Astrocyte (in vitro differentiated cells and primary cell): Measurements from ENCODE around the gene CCL21. TPM values are rescaled to one million over a fixed set of nuclear protein-coding genes. Genes with fewer than 3 reads are reported as not detected.
"Not testable (repeated sequence)": the region's sequence is repeated elsewhere in the genome, so short reads cannot be mapped to it uniquely, and the experiment has no call there.

Source experiments
- DNase-seq: peaks from one replicate; pipeline ENCODE4 v3.0.0-alpha.2; 2010; ENCODE audit warnings: low read depth
- FAIRE-seq: peaks from 2 replicates; lab custom pipeline; 2011; peaks lifted over from hg19 to GRCh38; lab: Jason Lieb, UNC
- H2AFZ ChIP-seq: 2 replicates; pipeline ENCODE4 v1.6.0; 2012; ENCODE audit warnings: low read depth, low read length, inconsistent platforms
- H3K27ac ChIP-seq: 2 replicates; pipeline ENCODE4 v1.5.1; 2011; ENCODE audit warnings: low read depth, low read length, inconsistent platforms
- H3K27me3 ChIP-seq: 2 replicates; pipeline ENCODE4 v1.6.0; 2011; ENCODE audit warnings: low read length, inconsistent platforms; ENCODE audit not compliant: insufficient read depth
- H3K36me3 ChIP-seq: 2 replicates; pipeline ENCODE4 v1.5.1; 2011; ENCODE audit warnings: low read length, inconsistent platforms; ENCODE audit not compliant: insufficient read depth
- H3K4me1 ChIP-seq: 2 replicates; pipeline ENCODE4 v1.5.1; 2011; ENCODE audit warnings: low read length, inconsistent platforms; ENCODE audit not compliant: insufficient read depth
- H3K4me2 ChIP-seq: 2 replicates; pipeline ENCODE4 v1.6.0; 2012; ENCODE audit warnings: low read length, inconsistent platforms
- H3K4me3 ChIP-seq: 2 replicates; pipeline ENCODE4 v1.5.1; 2011; ENCODE audit warnings: low read depth, mild to moderate bottlenecking, low read length, inconsistent platforms; ENCODE audit not compliant: insufficient read depth
- H3K79me2 ChIP-seq: 2 replicates; pipeline ENCODE4 v1.6.0; 2012; ENCODE audit warnings: mild to moderate bottlenecking, low read length, inconsistent platforms; ENCODE audit not compliant: insufficient read depth
- H3K9ac ChIP-seq: 2 replicates; pipeline ENCODE4 v1.6.0; 2012; ENCODE audit warnings: mild to moderate bottlenecking, low read length, inconsistent platforms
- H3K9me3 ChIP-seq: 2 replicates; pipeline ENCODE4 v1.5.1; 2012; ENCODE audit warnings: low read depth, mild to moderate bottlenecking, low read length, inconsistent platforms; ENCODE audit not compliant: insufficient read depth
- H4K20me1 ChIP-seq: 2 replicates; pipeline ENCODE4 v1.6.0; 2012; ENCODE audit warnings: low read length, inconsistent platforms; ENCODE audit not compliant: insufficient read depth
- H3K27ac Mint-ChIP-seq: one replicate; pipeline ENCODE4 v1.8.0; 2021; ENCODE audit warnings: mild to moderate bottlenecking, mixed read lengths; ENCODE audit not compliant: unreplicated experiment
- H3K27me3 Mint-ChIP-seq: one replicate; pipeline ENCODE4 v1.8.0; 2021; ENCODE audit warnings: low read depth, mixed read lengths; ENCODE audit not compliant: unreplicated experiment
- H3K36me3 Mint-ChIP-seq: one replicate; pipeline ENCODE4 v1.8.0; 2021; ENCODE audit warnings: low read depth, mixed read lengths; ENCODE audit not compliant: unreplicated experiment
- H3K4me1 Mint-ChIP-seq: one replicate; pipeline ENCODE4 v1.8.0; 2021; ENCODE audit warnings: low read depth, mixed read lengths; ENCODE audit not compliant: unreplicated experiment
- H3K4me3 Mint-ChIP-seq: one replicate; pipeline ENCODE4 v1.8.0; 2021; ENCODE audit warnings: mild to moderate bottlenecking, moderate library complexity, mixed read lengths; ENCODE audit not compliant: unreplicated experiment
- H3K9me3 Mint-ChIP-seq: one replicate; pipeline ENCODE4 v1.8.0; 2021; ENCODE audit warnings: mild to moderate bottlenecking, mixed read lengths; ENCODE audit not compliant: unreplicated experiment
- EZH2 ChIP-seq: IDR thresholded peaks from 2 replicates; pipeline ENCODE4 v1.6.1; 2012; ENCODE audit warnings: mild to moderate bottlenecking, low read length, inconsistent platforms; ENCODE audit not compliant: insufficient read depth
- total RNA-seq: library from RNA; stranded (reverse); gene quantifications from 2 replicates; pipeline ENCODE4 v1.2.1, GENCODE V29; 2021
- TF ChIP-seq, protein P1 (sequence below): IDR thresholded peaks from 2 replicates; pipeline ENCODE4 v1.5.1; 2011; ENCODE audit warnings: low read depth, mild to moderate bottlenecking, inconsistent platforms, low read length, moderate library complexity; ENCODE audit not compliant: insufficient read depth

Gene CCL21
- total RNA-seq, 1 donor from 2014 or later = not detected

- Histone ChIP-seq H3K4me2 (no peak overlapping the region), H3K4me1 (no peaks in the 10 kb centered on the region), H3K4me3 (no peak overlapping the region), H3K27ac (no peak overlapping the region), H4K20me1 (no peaks in the 10 kb centered on the region), H3K9me3 (no peaks in the 10 kb centered on the region), H3K27me3 (no peaks in the 10 kb centered on the region), H3K9ac (no peak overlapping the region), H3K36me3 (no peaks in the 10 kb centered on the region), H3K79me2 (no peaks in the 10 kb centered on the region), H2AFZ (no peak overlapping the region)
- H3K4me3 Mint-ChIP-seq = no peak overlapping the region
- FAIRE-seq = no peak
- TF ChIP-seq EZH2 = no peak
- TF ChIP-seq, protein P1, sequence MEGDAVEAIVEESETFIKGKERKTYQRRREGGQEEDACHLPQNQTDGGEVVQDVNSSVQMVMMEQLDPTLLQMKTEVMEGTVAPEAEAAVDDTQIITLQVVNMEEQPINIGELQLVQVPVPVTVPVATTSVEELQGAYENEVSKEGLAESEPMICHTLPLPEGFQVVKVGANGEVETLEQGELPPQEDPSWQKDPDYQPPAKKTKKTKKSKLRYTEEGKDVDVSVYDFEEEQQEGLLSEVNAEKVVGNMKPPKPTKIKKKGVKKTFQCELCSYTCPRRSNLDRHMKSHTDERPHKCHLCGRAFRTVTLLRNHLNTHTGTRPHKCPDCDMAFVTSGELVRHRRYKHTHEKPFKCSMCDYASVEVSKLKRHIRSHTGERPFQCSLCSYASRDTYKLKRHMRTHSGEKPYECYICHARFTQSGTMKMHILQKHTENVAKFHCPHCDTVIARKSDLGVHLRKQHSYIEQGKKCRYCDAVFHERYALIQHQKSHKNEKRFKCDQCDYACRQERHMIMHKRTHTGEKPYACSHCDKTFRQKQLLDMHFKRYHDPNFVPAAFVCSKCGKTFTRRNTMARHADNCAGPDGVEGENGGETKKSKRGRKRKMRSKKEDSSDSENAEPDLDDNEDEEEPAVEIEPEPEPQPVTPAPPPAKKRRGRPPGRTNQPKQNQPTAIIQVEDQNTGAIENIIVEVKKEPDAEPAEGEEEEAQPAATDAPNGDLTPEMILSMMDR = no peak
- no peak for DNase-seq
- no peak overlapping the region for H3K27ac Mint-ChIP-seq
- no peaks in the 10 kb centered on the region for H3K36me3 Mint-ChIP-seq
- H3K27me3 Mint-ChIP-seq = peaks cover 3% of the 10 kb centered on the region
- peaks cover 8% of the 10 kb centered on the region for H3K4me1 Mint-ChIP-seq
- peaks cover 3% of the 10 kb centered on the region for H3K9me3 Mint-ChIP-seq
Measured at GRCh38 chr9:34741628-34742027, 31.7 kb upstream of the CCL21 start.

GRCh38 chr9:34740176-34740575, 30.2 kb upstream of the CCL21 start:
- not testable (repeated sequence) for H3K79me2 ChIP-seq, H3K9me3 ChIP-seq, H3K4me3 Mint-ChIP-seq, H3K27ac ChIP-seq, DNase-seq, H3K27me3 ChIP-seq, FAIRE-seq, H3K9ac ChIP-seq, H2AFZ ChIP-seq, H3K4me2 ChIP-seq, H3K36me3 Mint-ChIP-seq, H3K4me3 ChIP-seq, H3K36me3 ChIP-seq, H3K4me1 Mint-ChIP-seq, H3K27me3 Mint-ChIP-seq, H3K27ac Mint-ChIP-seq, H4K20me1 ChIP-seq, H3K9me3 Mint-ChIP-seq, H3K4me1 ChIP-seq

GRCh38 chr9:34737677-34738260, 27.8 kb upstream of the CCL21 start:
- H3K9me3 ChIP-seq = no peaks in the 10 kb centered on the region
- H3K4me2 ChIP-seq = no peak overlapping the region
- no peak overlapping the region for H3K9ac ChIP-seq

More at GRCh38 chr9:34737677-34738260, 27.8 kb upstream of the CCL21 start:
- peaks cover 3% of the 10 kb centered on the region for H3K9me3 Mint-ChIP-seq
- Histone ChIP-seq H3K79me2 (no peaks in the 10 kb centered on the region), H4K20me1 (no peaks in the 10 kb centered on the region), H3K4me1 (no peaks in the 10 kb centered on the region), H2AFZ (no peak overlapping the region), H3K27me3 (no peaks in the 10 kb centered on the region), H3K4me3 (no peak overlapping the region), H3K36me3 (no peaks in the 10 kb centered on the region), H3K27ac (no peak overlapping the region)
- DNase-seq (no peak), FAIRE-seq (no peak)
- TF ChIP-seq, protein P1 = no peak
- TF ChIP-seq EZH2 = no peak
- no peak overlapping the region for H3K27ac Mint-ChIP-seq
- no peaks in the 10 kb centered on the region for H3K4me1 Mint-ChIP-seq
- peaks cover 5% of the 10 kb centered on the region for H3K27me3 Mint-ChIP-seq
- H3K4me3 Mint-ChIP-seq = no peak overlapping the region
- H3K36me3 Mint-ChIP-seq = no peaks in the 10 kb centered on the region
